Inflammatory macrophage treated with lipopolysaccharide for 4 hours (primary cell): ENCODE measurements around the gene TMC8.

Source experiments
- DNase-seq: peaks from one replicate; pipeline ENCODE4 v3.0.0-alpha.2; 2020

The TMC8 gene

DNA sequence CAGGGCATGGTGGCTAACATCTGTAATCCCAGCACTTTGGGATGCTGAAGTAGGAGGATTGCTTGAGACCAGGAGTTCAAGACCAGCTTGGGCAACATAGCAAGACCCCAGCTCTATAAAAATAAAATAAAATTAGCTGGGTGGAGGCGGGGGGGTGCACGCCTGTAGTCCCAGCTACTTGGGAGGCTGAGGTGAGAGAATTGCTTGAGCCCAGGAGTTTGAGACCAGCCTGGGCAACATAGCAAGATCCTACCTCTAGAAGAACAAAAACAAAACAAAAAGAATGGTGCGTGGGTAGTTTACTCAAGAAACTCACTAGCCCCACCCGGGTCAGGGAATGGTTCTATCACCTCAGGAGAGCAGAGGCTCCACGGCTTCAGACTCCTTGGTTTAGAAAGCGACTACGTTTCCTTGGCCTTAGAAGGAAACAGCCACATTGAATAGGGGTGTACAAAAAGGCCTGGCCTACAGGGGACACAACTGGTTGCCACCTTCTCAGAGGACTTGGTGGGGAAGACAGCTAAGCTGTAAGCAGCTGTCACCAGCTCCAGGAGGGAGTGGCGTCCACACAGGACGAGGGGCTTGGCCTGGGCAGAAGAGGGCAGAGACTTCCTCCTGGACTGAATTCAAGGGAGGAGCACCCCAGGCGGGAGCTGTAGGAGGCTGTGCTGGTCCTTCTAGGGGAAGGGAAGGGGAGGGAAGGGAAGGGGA, 55.6 kb downstream of the TMC8 start:
- peak; percentile 59 for DNase-seq

DNA sequence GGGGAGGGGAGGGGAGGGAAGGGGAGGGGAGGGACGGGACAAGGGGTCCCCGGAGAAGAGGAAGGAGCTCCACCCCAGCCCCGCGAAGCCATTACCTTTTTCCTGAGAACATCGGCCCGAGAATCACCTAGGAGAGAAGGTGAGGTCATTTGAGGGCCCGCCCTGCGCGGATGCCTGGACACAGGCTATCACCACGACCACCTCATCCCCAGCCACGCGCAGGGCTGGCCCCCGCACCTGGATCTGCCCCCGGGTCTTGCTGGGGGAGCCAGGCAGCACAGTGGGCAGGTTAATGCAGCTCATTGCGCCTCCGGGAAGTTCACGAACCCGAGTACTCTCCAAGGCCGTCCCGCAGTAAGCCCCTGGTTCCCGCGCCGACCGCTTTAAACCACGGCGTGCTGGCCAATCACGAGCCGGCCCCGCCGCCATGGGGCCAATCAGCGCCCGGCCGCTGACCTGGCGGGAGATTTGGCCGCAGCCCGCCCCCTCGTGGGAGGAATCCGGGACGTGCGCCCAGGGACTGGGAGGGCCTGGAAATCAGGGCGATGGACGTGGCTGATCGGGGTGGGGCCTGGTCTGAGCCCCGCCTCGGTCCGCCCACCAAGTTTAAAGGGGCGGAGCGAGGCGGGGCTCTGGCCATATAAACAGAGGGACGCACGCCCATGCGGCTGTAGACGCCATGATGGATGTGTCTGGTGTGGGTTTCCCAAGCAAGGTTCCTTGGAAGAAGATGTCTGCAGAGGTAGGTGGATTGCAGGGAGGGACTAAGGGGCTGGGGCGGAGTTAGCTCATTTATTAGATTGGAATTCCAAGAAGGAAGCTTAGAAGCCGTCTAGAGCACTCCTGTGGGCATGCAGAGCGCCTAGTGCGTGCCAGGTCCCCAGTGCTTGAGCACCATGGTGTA, 56.4 kb downstream of the TMC8 start, which contains the start of the genes AFMID and TK1:
Gene AFMID (plus strand): TSS at position 671 of the 904 bp plus-strand sequence. CDS start 9 bp downstream, at position 680.
Gene TK1 (minus strand): TSS at position 361 of the 904 bp plus-strand sequence. CDS start 58 bp downstream, at position 303.
- DNase-seq = peak; percentile 98
